Measurements from ENCODE around the gene EPHA3.

EPHA3 gene

DNA sequence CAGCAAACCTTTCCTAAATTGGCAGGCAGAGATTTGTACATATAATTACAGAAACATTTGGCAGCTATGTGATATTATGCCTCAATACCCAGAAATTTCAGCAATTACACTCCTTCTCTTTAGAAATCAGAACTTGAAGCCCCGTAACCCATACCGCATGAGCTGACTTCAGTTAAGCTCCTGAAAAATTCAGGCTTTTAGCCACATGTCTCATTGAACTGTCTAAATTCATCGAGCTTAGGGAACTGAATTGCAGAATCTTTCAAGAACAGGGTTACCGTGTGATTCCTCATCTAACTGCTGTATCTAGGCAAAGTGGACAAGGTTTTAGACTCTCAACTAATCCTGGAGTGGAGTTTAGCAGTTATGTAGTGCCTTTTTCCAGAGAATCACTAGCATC, 333.0 kb downstream of the EPHA3 start:
- no peaks in the 10 kb centered on the region for H3K4me1 ChIP-seq (ENCODE audit: insufficient read depth, low read length, poor library complexity, severe bottlenecking)
- no peak overlapping the region for H2AFZ ChIP-seq (ENCODE audit: low read length)
- TF ChIP-seq, protein P1, sequence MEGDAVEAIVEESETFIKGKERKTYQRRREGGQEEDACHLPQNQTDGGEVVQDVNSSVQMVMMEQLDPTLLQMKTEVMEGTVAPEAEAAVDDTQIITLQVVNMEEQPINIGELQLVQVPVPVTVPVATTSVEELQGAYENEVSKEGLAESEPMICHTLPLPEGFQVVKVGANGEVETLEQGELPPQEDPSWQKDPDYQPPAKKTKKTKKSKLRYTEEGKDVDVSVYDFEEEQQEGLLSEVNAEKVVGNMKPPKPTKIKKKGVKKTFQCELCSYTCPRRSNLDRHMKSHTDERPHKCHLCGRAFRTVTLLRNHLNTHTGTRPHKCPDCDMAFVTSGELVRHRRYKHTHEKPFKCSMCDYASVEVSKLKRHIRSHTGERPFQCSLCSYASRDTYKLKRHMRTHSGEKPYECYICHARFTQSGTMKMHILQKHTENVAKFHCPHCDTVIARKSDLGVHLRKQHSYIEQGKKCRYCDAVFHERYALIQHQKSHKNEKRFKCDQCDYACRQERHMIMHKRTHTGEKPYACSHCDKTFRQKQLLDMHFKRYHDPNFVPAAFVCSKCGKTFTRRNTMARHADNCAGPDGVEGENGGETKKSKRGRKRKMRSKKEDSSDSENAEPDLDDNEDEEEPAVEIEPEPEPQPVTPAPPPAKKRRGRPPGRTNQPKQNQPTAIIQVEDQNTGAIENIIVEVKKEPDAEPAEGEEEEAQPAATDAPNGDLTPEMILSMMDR (conservative IDR thresholded peaks at IDR 0.05; ENCODE audit: low read length) = no peak
- TF ChIP-seq EZH2phosphoT487 (IDR thresholded peaks at IDR 0.05; ENCODE audit: borderline replicate concordance) = no peak

DNA sequence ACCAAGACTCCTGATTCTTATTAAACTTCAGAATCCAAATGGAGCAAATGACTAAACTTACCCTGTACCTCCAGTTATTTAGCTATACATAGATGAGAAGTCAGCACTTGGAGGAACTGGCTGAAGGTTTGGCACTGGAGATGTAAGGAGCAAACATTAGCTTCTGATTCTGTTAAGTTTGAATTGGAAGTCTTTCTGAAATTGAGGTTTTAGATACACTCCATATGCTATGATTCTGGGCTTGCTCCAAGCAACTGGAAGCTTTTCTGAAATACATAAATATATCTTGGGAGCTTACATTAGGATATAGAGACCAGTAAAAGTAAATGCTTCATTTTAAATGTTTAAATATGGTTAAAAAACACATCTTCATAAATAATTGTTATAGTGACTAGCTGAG, 333.7 kb downstream of the EPHA3 start:
- no peaks in the 10 kb centered on the region for H3K4me1 ChIP-seq (ENCODE audit: insufficient read depth, low read length, poor library complexity, severe bottlenecking)
- no peaks in the 10 kb centered on the region for H3K79me2 ChIP-seq (ENCODE audit: insufficient read depth, low read length)
- no peaks in the 10 kb centered on the region for H3K9me3 ChIP-seq (ENCODE audit: insufficient read depth, low read depth, low read length)
- TF ChIP-seq, protein P1 (conservative IDR thresholded peaks at IDR 0.05; ENCODE audit: low read length) = no peak
- TF ChIP-seq EZH2phosphoT487 (IDR thresholded peaks at IDR 0.05; ENCODE audit: borderline replicate concordance) = no peak
- no peak overlapping the region for H3K4me2 ChIP-seq (ENCODE audit: low read depth, low read length, poor library complexity, severe bottlenecking)
- no peak overlapping the region for H3K9ac ChIP-seq (ENCODE audit: low read depth, low read length, poor library complexity, severe bottlenecking)
- H3K27me3 ChIP-seq (ENCODE audit: insufficient read depth, low read length, poor library complexity, severe bottlenecking) = no peaks in the 10 kb centered on the region
- no peak overlapping the region for H3K4me3 ChIP-seq (ENCODE audit: low read length, poor library complexity, severe bottlenecking)
- H2AFZ ChIP-seq (ENCODE audit: low read length) = no peak overlapping the region
- no peaks in the 10 kb centered on the region for H3F3A ChIP-seq (ENCODE audit: low read depth)
- H3K36me3 ChIP-seq (ENCODE audit: insufficient read depth, low read length) = no peaks in the 10 kb centered on the region
- H4K20me1 ChIP-seq (ENCODE audit: insufficient read depth, low read length, poor library complexity, severe bottlenecking) = no peaks in the 10 kb centered on the region
- H3K9me2 ChIP-seq (replicated peaks; ENCODE audit: low read depth, low read length) = no peaks in the 10 kb centered on the region

More for the DNA sequence above, 333.0 kb downstream of the EPHA3 start:
- Histone ChIP-seq H3K4me2 (ENCODE audit: low read depth, low read length, poor library complexity, severe bottlenecking) (no peak overlapping the region), H3K36me3 (ENCODE audit: insufficient read depth, low read length) (no peaks in the 10 kb centered on the region), H3K9ac (ENCODE audit: low read depth, low read length, poor library complexity, severe bottlenecking) (no peak overlapping the region), H3K4me3 (ENCODE audit: low read length, poor library complexity, severe bottlenecking) (no peak overlapping the region), H3K27me3 (ENCODE audit: insufficient read depth, low read length, poor library complexity, severe bottlenecking) (no peaks in the 10 kb centered on the region), H3F3A (ENCODE audit: low read depth) (no peaks in the 10 kb centered on the region), H4K20me1 (ENCODE audit: insufficient read depth, low read length, poor library complexity, severe bottlenecking) (no peaks in the 10 kb centered on the region), H3K9me3 (ENCODE audit: insufficient read depth, low read depth, low read length) (no peaks in the 10 kb centered on the region), H3K79me2 (ENCODE audit: insufficient read depth, low read length) (no peaks in the 10 kb centered on the region), H3K9me2 (replicated peaks; ENCODE audit: low read depth, low read length) (no peaks in the 10 kb centered on the region)

DNA sequence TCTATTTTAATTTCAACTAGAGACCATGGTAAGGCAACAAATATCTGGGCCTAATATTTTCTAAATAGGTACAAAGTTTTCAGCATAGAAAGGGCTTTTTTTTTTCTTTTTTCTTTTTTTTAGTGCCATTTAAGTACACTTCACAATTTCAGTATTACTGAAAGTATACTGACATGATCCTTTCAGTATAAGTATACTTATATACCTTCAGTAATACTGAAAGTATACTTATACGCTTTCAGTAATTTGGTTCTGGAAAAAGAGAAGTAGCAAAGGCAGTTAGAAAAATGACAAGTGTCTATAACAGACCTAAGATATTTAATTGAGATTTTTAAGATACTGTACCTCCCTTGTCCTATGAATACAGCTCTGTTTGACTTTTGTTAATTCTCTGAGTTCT, 339.2 kb downstream of the EPHA3 start:
- Histone ChIP-seq H3K4me1 (ENCODE audit: insufficient read depth, low read length, poor library complexity, severe bottlenecking) (no peaks in the 10 kb centered on the region), H3K27me3 (ENCODE audit: insufficient read depth, low read length, poor library complexity, severe bottlenecking) (no peaks in the 10 kb centered on the region), H3K4me2 (ENCODE audit: low read depth, low read length, poor library complexity, severe bottlenecking) (no peak overlapping the region), H3F3A (ENCODE audit: low read depth) (no peaks in the 10 kb centered on the region), H3K9me2 (replicated peaks; ENCODE audit: low read depth, low read length) (no peaks in the 10 kb centered on the region), H3K9me3 (ENCODE audit: insufficient read depth, low read depth, low read length) (no peaks in the 10 kb centered on the region), H3K36me3 (ENCODE audit: insufficient read depth, low read length) (no peaks in the 10 kb centered on the region), H4K20me1 (ENCODE audit: insufficient read depth, low read length, poor library complexity, severe bottlenecking) (no peaks in the 10 kb centered on the region), H2AFZ (ENCODE audit: low read length) (no peak overlapping the region), H3K79me2 (ENCODE audit: insufficient read depth, low read length) (no peaks in the 10 kb centered on the region), H3K4me3 (ENCODE audit: low read length, poor library complexity, severe bottlenecking) (no peak overlapping the region), H3K9ac (ENCODE audit: low read depth, low read length, poor library complexity, severe bottlenecking) (no peak overlapping the region)
- no peak for TF ChIP-seq EZH2phosphoT487 (IDR thresholded peaks at IDR 0.05; ENCODE audit: borderline replicate concordance)

DNA sequence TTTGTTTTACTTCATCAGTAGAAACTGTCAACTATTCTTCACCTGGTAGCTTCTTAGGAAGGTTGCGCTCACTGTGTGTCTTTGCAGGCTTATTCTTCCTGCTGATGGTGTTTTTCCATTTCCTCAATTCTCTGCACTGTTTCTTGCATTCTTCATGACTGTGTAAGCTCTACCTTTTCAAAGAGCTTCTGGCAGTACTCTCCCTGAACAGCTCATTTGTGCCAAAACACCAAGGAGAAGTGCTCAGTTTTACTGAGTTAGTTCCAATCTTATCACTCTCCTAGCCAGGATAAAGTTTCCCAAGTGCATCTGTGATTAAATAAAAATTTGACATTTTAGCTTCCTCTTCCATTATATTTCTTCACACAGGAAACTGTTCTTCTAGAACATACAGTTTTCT, 339.8 kb downstream of the EPHA3 start:
- H3K79me2 ChIP-seq (ENCODE audit: insufficient read depth, low read length) = no peaks in the 10 kb centered on the region
- H4K20me1 ChIP-seq (ENCODE audit: insufficient read depth, low read length, poor library complexity, severe bottlenecking) = no peaks in the 10 kb centered on the region
- no peaks in the 10 kb centered on the region for H3F3A ChIP-seq (ENCODE audit: low read depth)
- TF ChIP-seq EZH2phosphoT487 (IDR thresholded peaks at IDR 0.05; ENCODE audit: borderline replicate concordance) = no peak
- TF ChIP-seq, protein P1 (conservative IDR thresholded peaks at IDR 0.05; ENCODE audit: low read length) = no peak
- H3K9ac ChIP-seq (ENCODE audit: low read depth, low read length, poor library complexity, severe bottlenecking) = no peak overlapping the region
- no peaks in the 10 kb centered on the region for H3K9me3 ChIP-seq (ENCODE audit: insufficient read depth, low read depth, low read length)
- no peaks in the 10 kb centered on the region for H3K9me2 ChIP-seq (replicated peaks; ENCODE audit: low read depth, low read length)
- H3K4me1 ChIP-seq (ENCODE audit: insufficient read depth, low read length, poor library complexity, severe bottlenecking) = no peaks in the 10 kb centered on the region
- no peak overlapping the region for H2AFZ ChIP-seq (ENCODE audit: low read length)
- H3K4me3 ChIP-seq (ENCODE audit: low read length, poor library complexity, severe bottlenecking) = no peak overlapping the region
- H3K27me3 ChIP-seq (ENCODE audit: insufficient read depth, low read length, poor library complexity, severe bottlenecking) = no peaks in the 10 kb centered on the region
- H3K36me3 ChIP-seq (ENCODE audit: insufficient read depth, low read length) = no peaks in the 10 kb centered on the region
- no peak overlapping the region for H3K4me2 ChIP-seq (ENCODE audit: low read depth, low read length, poor library complexity, severe bottlenecking)
